ENCODE data around the gene MEX3D.
"Not testable (repeated sequence)": the region's sequence is repeated elsewhere in the genome, so short reads cannot be mapped to it uniquely, and the experiment has no call there.

GRCh38 chr19:1530856-1531255, 37.3 kb downstream of the MEX3D start:
- TF ChIP-seq EZH2 (IDR thresholded peaks at IDR 0.05; ENCODE audit: borderline replicate concordance, low read length); CTCF (conservative IDR thresholded peaks at IDR 0.05 in 1 of 2, IDR thresholded peaks at IDR 0.05 in 1 of 2; ENCODE audit: extremely low read depth in 1 of 2, insufficient read depth in 1 of 2, low read depth in 1 of 2, low read length in 2 of 2): not testable (repeated sequence)
